CD14-positive monocyte (primary cell): ENCODE data around the gene PCDH10. TPM values are rescaled to one million over a fixed set of nuclear protein-coding genes. Genes with fewer than 3 reads are reported as not detected.

Experiments used
- DNase-seq, 3 donors: peaks; one replicate each; pipeline ENCODE4 v3.0.0-alpha.2; 2011 to 2022
- H2AFZ ChIP-seq: 2 replicates; pipeline ENCODE4 v1.6.0; 2012; ENCODE audit warnings: mild to moderate bottlenecking, low read depth, low read length, inconsistent platforms; ENCODE audit not compliant: insufficient read depth, poor library complexity, severe bottlenecking
- H3K27ac ChIP-seq, 2 donors: 1 replicate in 1 of 2; 2 replicates in 1 of 2; pipeline ENCODE4 v1.5.1; 2012 to 2013; ENCODE audit warnings: low read length in 2 of 2, control low read depth in 1 of 2, inconsistent platforms in 1 of 2, low read depth in 1 of 2, mild to moderate bottlenecking in 1 of 2
- H3K27me3 ChIP-seq, 2 donors: one replicate each; pipeline versions ENCODE4 v1.6.0 to v1.6.1; 2011 to 2013; ENCODE audit warnings: low read length in 2 of 2; ENCODE audit not compliant: control insufficient read depth in 2 of 2, insufficient read depth in 2 of 2
- H3K36me3 ChIP-seq, 2 donors: replicated peaks in 1 of 2; 1 replicate in 1 of 2; 2 replicates in 1 of 2; pipeline versions ENCODE4 v1.5.1 to v1.6.1; 2012 to 2013; ENCODE audit warnings: low read length in 2 of 2, control low read depth in 1 of 2, inconsistent platforms in 1 of 2, mild to moderate bottlenecking in 1 of 2; ENCODE audit not compliant: insufficient read depth in 2 of 2, control insufficient read depth in 1 of 2
- H3K4me1 ChIP-seq, 2 donors: 1 replicate in 1 of 2; 2 replicates in 1 of 2; pipeline versions ENCODE4 v1.5.1 to v1.6.1; 2012 to 2013; ENCODE audit warnings: low read length in 2 of 2, control low read depth in 1 of 2, inconsistent platforms in 1 of 2, mild to moderate bottlenecking in 1 of 2, moderate library complexity in 1 of 2; ENCODE audit not compliant: insufficient read depth in 2 of 2, control insufficient read depth in 1 of 2
- H3K4me2 ChIP-seq: replicated peaks from 2 replicates; pipeline ENCODE3; 2012; ENCODE audit warnings: low read length, moderate library complexity, mild to moderate bottlenecking; ENCODE audit not compliant: poor library complexity, severe bottlenecking; ENCODE audit errors: extremely low read depth
- H3K4me3 ChIP-seq, 3 experiments: fragments of 200-600 bp in 1 of 3; sonication (generic) in 1 of 3; replicated peaks in 1 of 3; 1 replicate in 2 of 3; 2 replicates in 1 of 3; pipeline ENCODE4 v1.5.1; 2011 to 2013; ENCODE audit warnings: low read length in 3 of 3, mild to moderate bottlenecking in 3 of 3, control low read depth in 2 of 3, low read depth in 2 of 3, inconsistent platforms in 1 of 3, moderate library complexity in 1 of 3
- H3K79me2 ChIP-seq: 2 replicates; pipeline ENCODE4 v1.6.0; 2012; ENCODE audit warnings: mild to moderate bottlenecking, control low read depth, inconsistent platforms, low read length, moderate library complexity; ENCODE audit not compliant: insufficient read depth
- H3K9ac ChIP-seq: 2 replicates; pipeline ENCODE4 v1.6.0; 2017; ENCODE audit warnings: low read length, mild to moderate bottlenecking; ENCODE audit not compliant: insufficient read depth, poor library complexity, severe bottlenecking
- H3K9me3 ChIP-seq, 2 donors: replicated peaks in 1 of 2; 1 replicate in 1 of 2; 2 replicates in 1 of 2; pipeline versions ENCODE4 v1.5.1 to v1.6.1; 2012 to 2013; ENCODE audit warnings: low read length in 2 of 2, control low read depth in 1 of 2; ENCODE audit not compliant: control insufficient read depth in 1 of 2, insufficient read depth in 1 of 2
- H4K20me1 ChIP-seq: 2 replicates; pipeline ENCODE4 v1.6.0; 2012; ENCODE audit warnings: mild to moderate bottlenecking, low read length, control low read depth, moderate library complexity; ENCODE audit not compliant: insufficient read depth
- H3K27ac Mint-ChIP-seq, 7 donors: one replicate each; pipeline ENCODE4 v1.8.0; 2020; ENCODE audit warnings: mild to moderate bottlenecking in 7 of 7, mixed read lengths in 7 of 7, moderate library complexity in 6 of 7, inconsistent platforms in 2 of 7
- H3K27me3 Mint-ChIP-seq, 3 donors: one replicate each; pipeline ENCODE4 v1.8.0; 2021 to 2022; ENCODE audit warnings: low read depth in 3 of 3, mild to moderate bottlenecking in 3 of 3, mixed read lengths in 3 of 3, moderate library complexity in 3 of 3, inconsistent platforms in 1 of 3
- H3K36me3 Mint-ChIP-seq, 2 donors: one replicate each; pipeline ENCODE4 v1.8.0; 2020; ENCODE audit warnings: mixed read lengths in 2 of 2, inconsistent platforms in 1 of 2, mild to moderate bottlenecking in 1 of 2
- H3K4me1 Mint-ChIP-seq: one replicate; pipeline ENCODE4 v1.8.0; 2020; ENCODE audit warnings: mild to moderate bottlenecking, mixed read lengths
- H3K4me3 Mint-ChIP-seq, 2 donors: one replicate each; pipeline ENCODE4 v1.8.0; 2020; ENCODE audit warnings: mild to moderate bottlenecking in 2 of 2, mixed read lengths in 2 of 2, moderate library complexity in 1 of 2
- H3K9me3 Mint-ChIP-seq, 7 donors: one replicate each; pipeline ENCODE4 v1.8.0; 2020 to 2022; ENCODE audit warnings: mixed read lengths in 7 of 7, mild to moderate bottlenecking in 6 of 7, moderate library complexity in 6 of 7, inconsistent platforms in 2 of 7
- WGBS: methylation state at CpG from one replicate; pipeline ENCODE4 v1.1.5; 2013; ENCODE audit warnings: missing lambda C conversion rate; ENCODE audit not compliant: insufficient coverage; 5-methylcytosine and 5-hydroxymethylcytosine counted together
- intact Hi-C, 2 donors: fragments of 100-400 bp; cut with micrococcal nuclease; formaldehyde crosslinking; loops; one replicate each; pipeline versions ENCODE4 v1.15.0 to v1.15.1; 2023
- polyA plus RNA-seq, 3 donors: library from polyadenylated mRNA; depleted of rRNA in 1 of 3; unstranded in 2 of 3; stranded (reverse) in 1 of 3; fragments of 300-500 nt in 2 of 3; fragments of >200 nt in 1 of 3; fragmentation: Illumina TruSeq in 2 of 3; gene quantifications; 1 replicate in 2 of 3; 2 replicates in 1 of 3; pipeline ENCODE4 v1.2.3, GENCODE V29; 2012 to 2021
- TF ChIP-seq, protein P1 (sequence below): fragments of 200-600 bp; IDR thresholded peaks from one replicate; pipeline ENCODE4 v1.8.0; 2022; ENCODE audit warnings: antibody characterized with exemption, mild to moderate bottlenecking

PCDH10 gene
- polyA plus RNA-seq, 3 donors = not detected

DNA sequence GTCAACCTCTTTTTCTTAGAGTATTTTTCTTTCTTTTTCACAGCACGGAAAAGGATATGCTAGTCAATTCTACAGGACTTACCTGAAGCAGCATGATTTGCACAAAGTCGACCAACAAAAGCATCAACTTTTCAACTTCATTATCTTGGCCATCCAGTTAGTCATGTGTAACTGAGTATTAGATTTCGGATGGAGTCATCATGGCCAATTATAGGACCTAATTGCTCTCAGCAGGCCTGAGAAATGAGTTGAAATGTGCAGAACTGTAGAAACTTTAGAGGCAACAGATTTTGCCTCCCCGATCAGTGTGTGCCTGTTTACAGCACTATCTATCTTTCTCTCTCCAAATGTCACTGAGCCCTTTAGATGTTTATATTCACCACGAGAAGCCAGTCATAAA, 41.0 kb downstream of the PCDH10 start:
- intact Hi-C loops = no loop called here
- no peak overlapping the region for H3K4me3 Mint-ChIP-seq
- Histone ChIP-seq H3K27me3 (no peaks in the 10 kb centered on the region), H3K27ac (no peak overlapping the region), H3K9ac (no peak overlapping the region), H3K36me3 (no peaks in the 10 kb centered on the region), H3K9me3 (no peaks in the 10 kb centered on the region), H2AFZ (no peak overlapping the region), H3K4me2 (no peak overlapping the region), H4K20me1 (no peaks in the 10 kb centered on the region), H3K4me3 (no peak overlapping the region), H3K79me2 (no peaks in the 10 kb centered on the region), H3K4me1 (no peaks in the 10 kb centered on the region)
- H3K4me1 Mint-ChIP-seq = no peaks in the 10 kb centered on the region
- no peak for DNase-seq
- peaks cover 0 to 2% (median 0%) of the 10 kb centered on the region in 3 donors for H3K27me3 Mint-ChIP-seq
- H3K27ac Mint-ChIP-seq = no peak overlapping the region
- TF ChIP-seq, protein P1, sequence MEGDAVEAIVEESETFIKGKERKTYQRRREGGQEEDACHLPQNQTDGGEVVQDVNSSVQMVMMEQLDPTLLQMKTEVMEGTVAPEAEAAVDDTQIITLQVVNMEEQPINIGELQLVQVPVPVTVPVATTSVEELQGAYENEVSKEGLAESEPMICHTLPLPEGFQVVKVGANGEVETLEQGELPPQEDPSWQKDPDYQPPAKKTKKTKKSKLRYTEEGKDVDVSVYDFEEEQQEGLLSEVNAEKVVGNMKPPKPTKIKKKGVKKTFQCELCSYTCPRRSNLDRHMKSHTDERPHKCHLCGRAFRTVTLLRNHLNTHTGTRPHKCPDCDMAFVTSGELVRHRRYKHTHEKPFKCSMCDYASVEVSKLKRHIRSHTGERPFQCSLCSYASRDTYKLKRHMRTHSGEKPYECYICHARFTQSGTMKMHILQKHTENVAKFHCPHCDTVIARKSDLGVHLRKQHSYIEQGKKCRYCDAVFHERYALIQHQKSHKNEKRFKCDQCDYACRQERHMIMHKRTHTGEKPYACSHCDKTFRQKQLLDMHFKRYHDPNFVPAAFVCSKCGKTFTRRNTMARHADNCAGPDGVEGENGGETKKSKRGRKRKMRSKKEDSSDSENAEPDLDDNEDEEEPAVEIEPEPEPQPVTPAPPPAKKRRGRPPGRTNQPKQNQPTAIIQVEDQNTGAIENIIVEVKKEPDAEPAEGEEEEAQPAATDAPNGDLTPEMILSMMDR = no peak
- 60% methylated on average over 1 of the region's 5 CpGs for WGBS
- H3K9me3 Mint-ChIP-seq = no peaks in the 10 kb centered on the region
- no peaks in the 10 kb centered on the region for H3K36me3 Mint-ChIP-seq

DNA sequence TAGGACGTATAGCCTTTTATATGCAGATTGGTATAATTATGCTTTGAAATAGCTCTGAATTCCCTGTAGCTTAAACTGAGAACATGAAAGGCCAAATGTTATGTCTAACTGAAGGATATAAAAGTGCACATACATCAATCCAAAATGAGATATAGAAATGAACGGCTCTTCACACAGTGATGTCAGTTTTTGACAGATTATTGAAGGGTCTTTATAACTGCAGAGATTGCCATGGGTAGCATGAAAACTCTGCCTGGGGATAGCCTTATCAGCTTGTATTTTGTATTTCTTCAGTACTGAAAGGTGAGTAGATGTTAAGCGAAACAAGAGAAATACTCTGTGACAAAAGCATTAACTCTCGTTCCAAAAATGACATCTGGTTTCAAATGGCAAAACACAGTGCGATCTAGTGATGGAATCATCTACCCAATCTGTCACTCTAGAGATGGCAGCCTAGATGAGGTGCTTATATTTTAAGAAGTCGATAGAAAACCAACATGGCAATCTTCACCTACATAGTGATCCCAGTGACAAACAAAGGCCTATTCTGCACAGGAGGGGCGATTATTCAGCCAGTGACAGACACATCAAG, 59.7 kb downstream of the PCDH10 start:
- no peak overlapping the region for H3K9ac ChIP-seq
- no peak overlapping the region for H2AFZ ChIP-seq
- no peak overlapping the region for H3K27ac ChIP-seq
- H3K27me3 ChIP-seq = no peaks in the 10 kb centered on the region
- no peaks in the 10 kb centered on the region for H3K27me3 Mint-ChIP-seq
- no peak overlapping the region for H3K4me3 Mint-ChIP-seq
- intact Hi-C loops = no loop called here
- 100% methylated on average over 1 of the region's 7 CpGs for WGBS
- H3K36me3 Mint-ChIP-seq = no peaks in the 10 kb centered on the region
- no peak for DNase-seq
- no peaks in the 10 kb centered on the region for H3K4me1 ChIP-seq
- H3K79me2 ChIP-seq = no peaks in the 10 kb centered on the region
- no peaks in the 10 kb centered on the region for H4K20me1 ChIP-seq
- H3K9me3 ChIP-seq = no peaks in the 10 kb centered on the region
- H3K36me3 ChIP-seq = no peaks in the 10 kb centered on the region
- no peaks in the 10 kb centered on the region for H3K4me1 Mint-ChIP-seq
- TF ChIP-seq, protein P1 = no peak
- H3K27ac Mint-ChIP-seq = no peak overlapping the region
- H3K9me3 Mint-ChIP-seq = peaks cover 0 to 5% (median 0%) of the 10 kb centered on the region in 7 donors
- no peak overlapping the region for H3K4me2 ChIP-seq
- no peak overlapping the region for H3K4me3 ChIP-seq
